Ecto neural progenitor cell (in vitro differentiated cells): ENCODE results near the gene TCF3.
"Not testable (repeated sequence)": the region's sequence is repeated elsewhere in the genome, so short reads cannot be mapped to it uniquely, and the experiment has no call there.

Source experiments
- DNase-seq: peaks from one replicate; pipeline ENCODE4 v3.0.0-alpha.2; 2018; ENCODE audit warnings: low spot score

TCF3 gene

GRCh38 chr19:1650650-1651567, 1.5 kb downstream of the TCF3 start:
- DNase-seq = no peak

GRCh38 chr19:1649706-1650649, 2.4 kb downstream of the TCF3 start:
- no peak for DNase-seq

- no peak for DNase-seq
These were observed 3.4 kb downstream of the TCF3 start for GRCh38 chr19:1648920-1649541.

- DNase-seq = no peak
These were observed 4.0 kb downstream of the TCF3 start for GRCh38 chr19:1648459-1648849.

- no peak for DNase-seq
These were observed 4.6 kb downstream of the TCF3 start for GRCh38 chr19:1647501-1648458.

- no peak for DNase-seq
These were observed 5.6 kb downstream of the TCF3 start for GRCh38 chr19:1646659-1647453.

DNA sequence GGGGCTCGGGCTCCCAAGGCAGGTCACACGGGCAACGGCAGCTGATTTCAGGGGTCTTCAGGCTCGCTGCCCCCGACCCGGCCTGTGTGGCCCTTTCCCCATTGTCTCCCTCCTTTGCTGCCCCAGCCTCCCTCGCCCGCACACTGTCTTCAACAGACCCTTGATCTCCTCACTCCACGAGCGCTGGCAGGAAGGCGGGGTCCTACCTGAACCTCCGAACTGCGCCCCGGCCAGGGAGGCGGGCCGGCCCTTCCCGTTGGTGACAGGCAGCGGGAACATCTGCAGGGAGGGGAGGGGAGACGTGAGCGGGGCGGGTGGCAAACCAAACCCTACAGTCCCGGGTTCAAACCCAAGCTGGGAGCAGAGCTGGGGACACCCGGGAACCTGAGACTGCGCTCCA, 6.3 kb downstream of the TCF3 start:
- DNase-seq = no peak

DNA sequence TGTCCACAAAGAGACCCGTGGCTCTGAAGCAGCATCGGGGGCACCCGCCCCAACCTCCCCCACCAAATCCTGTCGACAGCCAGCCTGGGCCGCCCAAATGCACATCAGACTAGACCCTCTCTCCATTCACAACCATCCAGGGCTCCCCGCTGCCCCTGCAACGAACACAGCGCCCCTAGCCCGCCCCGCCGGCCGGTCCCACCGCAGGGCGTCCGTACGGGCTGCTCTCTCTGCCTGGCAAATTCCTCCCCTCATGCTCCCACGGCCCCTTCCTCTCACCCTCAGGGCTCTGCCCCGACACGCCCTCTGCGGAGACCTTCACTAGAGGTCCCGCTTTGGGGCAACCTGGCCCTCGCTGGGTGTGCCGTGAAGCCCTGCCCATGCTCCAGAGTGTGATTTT, 7.1 kb downstream of the TCF3 start:
- DNase-seq = no peak

GRCh38 chr19:1644070-1644469, 8.3 kb downstream of the TCF3 start:
- DNase-seq = no peak

GRCh38 chr19:1640893-1641448, 11.4 kb downstream of the TCF3 start:
- DNase-seq = not testable (repeated sequence)

DNA sequence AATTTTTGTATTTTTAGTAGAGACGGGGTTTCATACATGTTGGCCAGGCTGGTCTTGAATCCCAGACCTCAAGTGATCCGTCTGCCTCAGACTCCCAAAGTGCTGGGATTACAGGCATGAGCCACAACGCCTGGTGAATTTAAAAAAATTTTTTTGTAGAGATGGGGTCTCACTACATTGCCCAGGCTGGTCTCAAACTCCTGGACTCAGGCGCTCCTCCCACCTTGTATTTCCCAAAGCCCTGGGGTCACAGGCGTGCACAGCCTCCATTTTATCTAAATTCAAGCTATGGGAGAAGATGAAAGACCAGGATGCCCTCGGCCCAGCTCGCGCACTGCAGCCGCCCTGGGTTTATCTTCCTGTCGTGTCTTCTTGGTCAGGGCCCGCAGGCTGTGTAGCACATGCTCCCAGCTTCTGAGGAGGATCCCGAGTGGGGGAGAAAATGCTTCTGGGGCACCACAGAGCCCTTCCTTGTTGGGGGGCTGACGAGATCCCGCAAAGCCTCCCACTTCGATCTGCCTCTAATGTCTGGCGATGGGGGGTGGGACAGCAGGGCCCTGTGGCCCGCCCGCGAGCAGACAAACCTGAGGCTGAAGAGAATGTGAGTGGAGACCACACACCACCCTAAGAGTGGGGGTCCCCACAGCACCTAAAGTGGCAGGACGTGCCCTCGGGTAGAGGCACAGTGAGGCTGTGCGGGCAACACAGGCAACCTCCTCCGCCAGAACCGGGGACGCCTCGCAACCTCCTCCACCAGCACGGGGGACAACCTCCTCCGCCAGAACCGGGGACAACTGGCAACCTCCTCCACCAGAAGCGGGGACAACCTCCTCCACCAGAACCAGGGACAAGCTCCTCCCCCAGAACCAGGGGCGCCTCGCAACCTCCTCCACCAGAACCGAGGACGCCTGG, 15.8 kb downstream of the TCF3 start:
- no peak for DNase-seq

GRCh38 chr19:1634938-1635243, 17.5 kb downstream of the TCF3 start:
- DNase-seq = no peak

DNA sequence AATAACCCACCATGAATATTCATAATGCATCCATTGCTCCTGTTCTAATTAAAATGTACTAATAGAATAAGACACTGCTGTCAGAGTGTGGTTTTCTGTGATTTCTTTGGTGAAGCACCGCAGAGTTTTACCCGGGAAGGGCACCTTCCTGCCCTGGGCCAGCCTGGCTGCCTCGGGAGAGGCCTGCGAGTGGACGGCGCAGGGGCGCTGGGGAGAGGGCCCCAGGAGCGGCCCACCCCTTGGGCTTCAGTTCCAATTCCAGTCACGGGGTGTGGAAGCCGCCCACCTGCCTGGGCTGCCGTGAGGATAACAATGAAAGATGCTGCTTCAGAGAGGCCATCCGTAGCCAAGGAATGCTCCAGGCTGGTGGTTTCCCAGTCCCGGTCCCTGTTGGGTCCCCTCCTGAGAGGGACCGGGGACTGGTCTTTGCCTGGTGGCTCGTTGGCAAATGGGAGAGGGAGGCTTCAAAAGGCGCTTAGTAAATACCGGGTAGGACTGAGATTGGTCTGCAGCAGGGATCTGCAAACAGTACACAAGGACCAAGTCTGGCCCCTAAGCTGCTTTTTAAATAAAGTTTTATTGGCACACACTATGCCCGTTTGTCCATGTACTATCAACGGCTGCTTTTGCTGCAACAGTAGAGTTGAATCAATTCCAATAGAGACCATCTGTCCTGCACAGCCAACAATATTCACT, 18.0 kb downstream of the TCF3 start:
- DNase-seq = no peak

- DNase-seq = no peak
These were observed 19.1 kb downstream of the TCF3 start for GRCh38 chr19:1633269-1633826.

DNA sequence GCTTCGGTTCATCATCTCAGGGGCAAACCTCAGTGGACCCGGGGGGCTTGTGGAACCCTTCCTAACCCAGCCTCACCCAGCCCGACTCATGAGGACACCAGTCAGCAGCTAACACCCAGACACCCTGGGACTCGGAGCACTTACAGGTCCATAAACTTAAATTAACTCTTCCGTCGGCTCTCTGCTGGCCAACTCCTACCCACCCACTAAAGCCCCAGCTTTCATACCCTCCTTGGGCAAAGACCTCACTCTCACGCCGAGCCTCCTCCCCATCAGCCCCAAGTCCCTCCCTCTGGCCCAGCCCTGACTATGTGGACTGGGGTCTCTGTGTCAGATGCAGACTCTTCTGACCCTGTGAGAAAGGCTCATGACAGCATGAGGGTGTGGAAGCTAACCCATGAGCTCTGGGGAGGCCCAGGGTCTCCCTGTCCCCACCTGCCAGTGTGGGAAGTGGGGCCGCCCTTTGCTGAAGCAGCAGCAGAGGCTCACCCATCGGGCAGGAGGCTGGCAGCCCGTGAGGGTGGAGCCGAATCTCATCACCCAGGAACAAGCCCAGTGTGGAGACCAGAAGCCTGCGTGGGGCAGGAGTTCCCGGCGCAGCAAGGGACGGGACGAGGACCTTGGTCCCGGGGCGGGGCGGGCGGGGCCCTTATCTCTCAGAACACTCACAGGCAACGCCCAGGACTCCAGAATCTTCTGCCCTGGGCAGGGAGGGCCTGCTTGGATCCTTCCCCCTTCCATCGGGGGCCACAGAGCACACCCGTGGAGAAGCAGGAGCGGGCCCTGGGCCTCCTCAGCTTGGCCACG, 19.8 kb downstream of the TCF3 start:
- no peak for DNase-seq

- no peak for DNase-seq
These were observed 20.8 kb downstream of the TCF3 start for GRCh38 chr19:1631557-1632100.

DNA sequence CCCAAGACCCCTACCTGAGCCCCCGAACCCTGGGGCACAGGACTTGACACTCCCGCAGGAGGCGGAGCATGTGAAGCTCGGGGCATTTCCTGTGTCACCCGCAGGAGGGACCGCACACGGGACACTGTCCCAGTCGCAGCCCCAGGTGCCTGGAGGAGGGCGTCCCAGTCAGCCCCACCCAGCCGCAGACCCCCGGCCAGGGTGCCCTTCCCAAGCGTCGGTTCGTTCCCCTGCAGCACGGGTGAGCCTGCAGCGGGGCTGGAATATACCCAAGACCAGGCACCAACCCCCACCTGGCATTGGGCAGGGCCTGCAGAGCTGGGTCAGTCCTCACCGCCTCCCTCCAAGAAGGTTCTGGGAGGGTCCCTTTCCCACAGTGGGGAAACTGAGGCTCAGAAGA, 21.6 kb downstream of the TCF3 start:
- no peak for DNase-seq
